Measurements from ENCODE around the gene LRRC2.
"Not testable (repeated sequence)": the region's sequence is repeated elsewhere in the genome, so short reads cannot be mapped to it uniquely, and the experiment has no call there.

Gene LRRC2

GRCh38 chr3:46551615-46552014 is 14.5 kb downstream of the LRRC2 start:
- no peaks in the 10 kb centered on the region for H3K79me2 ChIP-seq (ENCODE audit: low read length)
- H3K9ac ChIP-seq (ENCODE audit: low read length): no peak overlapping the region
- H3K9me3 ChIP-seq (ENCODE audit: insufficient read depth, low read length): no peaks in the 10 kb centered on the region
- peaks cover 14% of the 10 kb centered on the region for H3K4me1 ChIP-seq (ENCODE audit: low read length)
- H3K27me3 ChIP-seq (ENCODE audit: low read depth, low read length): peaks cover 39% of the 10 kb centered on the region
- no peak overlapping the region for H3K27ac ChIP-seq (ENCODE audit: low read length)
- no peak overlapping the region for H2AFZ ChIP-seq (ENCODE audit: low read depth, low read length)
- TF ChIP-seq, protein P1, sequence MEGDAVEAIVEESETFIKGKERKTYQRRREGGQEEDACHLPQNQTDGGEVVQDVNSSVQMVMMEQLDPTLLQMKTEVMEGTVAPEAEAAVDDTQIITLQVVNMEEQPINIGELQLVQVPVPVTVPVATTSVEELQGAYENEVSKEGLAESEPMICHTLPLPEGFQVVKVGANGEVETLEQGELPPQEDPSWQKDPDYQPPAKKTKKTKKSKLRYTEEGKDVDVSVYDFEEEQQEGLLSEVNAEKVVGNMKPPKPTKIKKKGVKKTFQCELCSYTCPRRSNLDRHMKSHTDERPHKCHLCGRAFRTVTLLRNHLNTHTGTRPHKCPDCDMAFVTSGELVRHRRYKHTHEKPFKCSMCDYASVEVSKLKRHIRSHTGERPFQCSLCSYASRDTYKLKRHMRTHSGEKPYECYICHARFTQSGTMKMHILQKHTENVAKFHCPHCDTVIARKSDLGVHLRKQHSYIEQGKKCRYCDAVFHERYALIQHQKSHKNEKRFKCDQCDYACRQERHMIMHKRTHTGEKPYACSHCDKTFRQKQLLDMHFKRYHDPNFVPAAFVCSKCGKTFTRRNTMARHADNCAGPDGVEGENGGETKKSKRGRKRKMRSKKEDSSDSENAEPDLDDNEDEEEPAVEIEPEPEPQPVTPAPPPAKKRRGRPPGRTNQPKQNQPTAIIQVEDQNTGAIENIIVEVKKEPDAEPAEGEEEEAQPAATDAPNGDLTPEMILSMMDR (IDR thresholded peaks at IDR 0.05; ENCODE audit: low read depth, low read length): no peak
- TF ChIP-seq EZH2phosphoT487 (IDR thresholded peaks at IDR 0.05; ENCODE audit: low read depth): no peak
- H3K4me2 ChIP-seq (ENCODE audit: low read length): no peak overlapping the region
- H3K36me3 ChIP-seq (replicated peaks; ENCODE audit: low read depth, low read length): no peaks in the 10 kb centered on the region
- H3K4me3 ChIP-seq (ENCODE audit: low read length): no peak overlapping the region
- H4K20me1 ChIP-seq (ENCODE audit: insufficient read depth, low read length): no peaks in the 10 kb centered on the region; the same call in 1 of the 2 replicates

- Histone ChIP-seq H3K27ac (ENCODE audit: low read length) (no peak overlapping the region), H3K4me3 (ENCODE audit: low read length) (no peak overlapping the region), H3K27me3 (ENCODE audit: low read depth, low read length) (peaks cover 42% of the 10 kb centered on the region), H3K36me3 (replicated peaks; ENCODE audit: low read depth, low read length) (no peaks in the 10 kb centered on the region), H3K4me1 (ENCODE audit: low read length) (peaks cover 28% of the 10 kb centered on the region), H3K4me2 (ENCODE audit: low read length) (no peak overlapping the region), H4K20me1 (ENCODE audit: insufficient read depth, low read length) (no peaks in the 10 kb centered on the region; the same call in 1 of the 2 replicates), H3K79me2 (ENCODE audit: low read length) (no peaks in the 10 kb centered on the region), H3K9me3 (ENCODE audit: insufficient read depth, low read length) (no peaks in the 10 kb centered on the region), H3K9ac (ENCODE audit: low read length) (no peak overlapping the region), H2AFZ (ENCODE audit: low read depth, low read length) (no peak overlapping the region)
- TF ChIP-seq, protein P1 (IDR thresholded peaks at IDR 0.05; ENCODE audit: low read depth, low read length): no peak
These were observed 16.1 kb downstream of the LRRC2 start for GRCh38 chr3:46549989-46550388.

DNA sequence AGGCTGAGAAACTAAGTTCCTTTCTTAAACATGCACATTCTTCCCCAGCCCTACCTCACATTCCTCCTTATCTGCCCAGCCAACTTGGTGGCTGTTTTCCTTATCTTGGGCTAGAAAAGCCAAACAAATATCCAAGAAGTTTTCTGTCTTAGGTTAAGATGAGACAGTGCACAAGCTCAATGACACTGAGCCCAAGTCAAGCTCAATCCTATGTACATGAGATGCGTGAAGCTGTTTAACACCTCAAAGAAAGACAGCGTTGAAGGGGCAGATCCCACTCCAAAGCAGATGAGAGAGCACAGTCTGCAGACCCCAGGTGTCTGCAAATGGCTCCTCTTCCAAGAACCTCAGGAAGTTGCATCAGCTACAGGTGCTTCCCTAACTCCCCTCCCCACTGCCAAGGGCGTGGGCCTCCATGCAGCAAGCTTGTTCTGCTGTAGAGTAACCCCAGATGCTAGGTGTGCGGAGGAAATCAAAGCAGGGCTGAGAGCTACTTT is 16.6 kb downstream of the LRRC2 start:
- no peak overlapping the region for H3K4me3 ChIP-seq (ENCODE audit: low read length)
- no peak overlapping the region for H3K27ac ChIP-seq (ENCODE audit: low read length)
- H2AFZ ChIP-seq (ENCODE audit: low read depth, low read length): no peak overlapping the region
- H3K4me2 ChIP-seq (ENCODE audit: low read length): no peak overlapping the region
- no peaks in the 10 kb centered on the region; the same call in 1 of the 2 replicates for H4K20me1 ChIP-seq (ENCODE audit: insufficient read depth, low read length)
- peaks cover 28% of the 10 kb centered on the region for H3K4me1 ChIP-seq (ENCODE audit: low read length)
- H3K36me3 ChIP-seq (replicated peaks; ENCODE audit: low read depth, low read length): no peaks in the 10 kb centered on the region
- TF ChIP-seq, protein P1 (IDR thresholded peaks at IDR 0.05; ENCODE audit: low read depth, low read length): no peak
- no peak for TF ChIP-seq EZH2phosphoT487 (IDR thresholded peaks at IDR 0.05; ENCODE audit: low read depth)
- no peaks in the 10 kb centered on the region for H3K79me2 ChIP-seq (ENCODE audit: low read length)
- no peak overlapping the region for H3K9ac ChIP-seq (ENCODE audit: low read length)
- H3K9me3 ChIP-seq (ENCODE audit: insufficient read depth, low read length): no peaks in the 10 kb centered on the region
- H3K27me3 ChIP-seq (ENCODE audit: low read depth, low read length): peaks cover 42% of the 10 kb centered on the region

DNA sequence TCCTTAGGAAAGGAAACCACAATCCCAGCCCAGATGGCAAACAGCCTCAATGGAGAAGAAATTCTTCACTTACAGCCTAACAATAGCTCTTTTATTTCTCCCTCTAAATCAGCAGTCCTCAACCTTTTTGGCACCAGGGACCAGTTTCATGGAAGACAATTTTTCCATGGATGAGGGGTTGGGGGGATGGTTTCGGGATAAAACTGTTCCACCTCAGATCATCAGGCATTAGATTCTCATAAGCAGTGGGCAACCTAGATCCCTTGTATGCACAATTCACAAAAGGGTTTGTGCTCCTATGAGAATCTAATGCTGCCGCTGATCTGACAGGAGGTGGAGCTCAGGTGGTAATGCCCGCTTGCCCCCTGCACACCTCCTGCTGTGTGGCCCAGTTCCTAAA is 17.5 kb downstream of the LRRC2 start:
- H2AFZ ChIP-seq (ENCODE audit: low read depth, low read length); H3K4me2 ChIP-seq (ENCODE audit: low read length); H4K20me1 ChIP-seq (ENCODE audit: insufficient read depth, low read length); H3K9ac ChIP-seq (ENCODE audit: low read length); H3K36me3 ChIP-seq (replicated peaks; ENCODE audit: low read depth, low read length); H3K4me3 ChIP-seq (ENCODE audit: low read length); H3K9me3 ChIP-seq (ENCODE audit: insufficient read depth, low read length); H3K27ac ChIP-seq (ENCODE audit: low read length); H3K79me2 ChIP-seq (ENCODE audit: low read length): not testable (repeated sequence)
- Histone ChIP-seq H3K27me3 (ENCODE audit: low read depth, low read length) (peaks cover 42% of the 10 kb centered on the region), H3K4me1 (ENCODE audit: low read length) (peaks cover 28% of the 10 kb centered on the region)

Data from OCI-LY3 (cell line).